PC-9 (cell line): ENCODE results near the gene ZNF385A.

Experiments
- CTCF ChIP-seq: fragments of 200-600 bp; sonication (generic); conservative IDR thresholded peaks from 2 replicates; pipeline ENCODE4 v1.6.1; 2017; ENCODE audit warnings: mixed run types, antibody characterized with exemption, mild to moderate bottlenecking, moderate library complexity
- EZH2 ChIP-seq: fragments of 200-600 bp; sonication (generic); IDR thresholded peaks from 2 replicates; pipeline ENCODE4 v1.8.0; 2017; ENCODE audit warnings: antibody characterized with exemption, low read depth

GRCh38 chr12:54337854-54338650 lies 46.5 kb downstream of the ZNF385A start:
- TF ChIP-seq EZH2 (no peak), CTCF (no peak)
